Type B pancreatic cell (in vitro differentiated cells): ENCODE measurements around the gene PSMD12. TPM values are rescaled to one million over a fixed set of nuclear protein-coding genes. Genes with fewer than 3 reads are reported as not detected.
"Not testable (repeated sequence)": the region's sequence is repeated elsewhere in the genome, so short reads cannot be mapped to it uniquely, and the experiment has no call there.

Source experiments
- DNase-seq: peaks from one replicate; pipeline ENCODE4 v3.0.0; 2021; ENCODE audit warnings: mixed read lengths; ENCODE audit not compliant: unreplicated experiment; ENCODE audit errors: extremely low spot score
- H3K27ac Mint-ChIP-seq: 2 replicates; pipeline ENCODE4 v1.8.0; 2021; ENCODE audit warnings: mild to moderate bottlenecking, mixed read lengths
- H3K27me3 Mint-ChIP-seq: 2 replicates; pipeline ENCODE4 v1.8.0; 2021; ENCODE audit warnings: mixed read lengths
- H3K36me3 Mint-ChIP-seq: 2 replicates; pipeline ENCODE4 v1.8.0; 2021; ENCODE audit warnings: mixed read lengths
- H3K4me1 Mint-ChIP-seq: one replicate; pipeline ENCODE4 v1.8.0; 2021; ENCODE audit warnings: mixed read lengths; ENCODE audit not compliant: unreplicated experiment
- H3K4me3 Mint-ChIP-seq: 2 replicates; pipeline ENCODE4 v1.8.0; 2021; ENCODE audit warnings: mild to moderate bottlenecking, mixed read lengths
- H3K9me3 Mint-ChIP-seq: 2 replicates; pipeline ENCODE4 v1.8.0; 2021; ENCODE audit warnings: mixed read lengths
- CTCF ChIP-seq: fragments of 200-600 bp; sonication (generic); conservative IDR thresholded peaks from 2 replicates; pipeline ENCODE4 v1.5.0; 2021; ENCODE audit warnings: antibody characterized with exemption, mild to moderate bottlenecking
- total RNA-seq: library from RNA; stranded (reverse); gene quantifications from 2 replicates; pipeline ENCODE4 v1.2.1, GENCODE V29; 2021; ENCODE audit warnings: low replicate concordance

PSMD12 gene
- total RNA-seq, 1 donor from 2014 or later, result 43.2 TPM

- Mint-ChIP-seq H3K9me3 (peaks cover 6% of the 10 kb centered on the region), H3K27ac (no peak overlapping the region), H3K36me3 (peaks cover 6% of the 10 kb centered on the region), H3K27me3 (no peaks in the 10 kb centered on the region), H3K4me3 (no peak overlapping the region), H3K4me1 (no peaks in the 10 kb centered on the region)
- TF ChIP-seq CTCF, result no peak
- no peak for DNase-seq
These were observed 38.4 kb downstream of the PSMD12 start for GRCh38 chr17:67328026-67328425.

- not testable (repeated sequence) for H3K4me3 Mint-ChIP-seq, H3K27me3 Mint-ChIP-seq
These were observed 39.2 kb downstream of the PSMD12 start for GRCh38 chr17:67326959-67327745.

GRCh38 chr17:67326440-67326839 is 39.9 kb downstream of the PSMD12 start:
- H3K9me3 Mint-ChIP-seq, result peaks cover 6% of the 10 kb centered on the region
- TF ChIP-seq CTCF, result no peak
- peak; percentile 29 for DNase-seq
- H3K27ac Mint-ChIP-seq, result no peak overlapping the region
- H3K36me3 Mint-ChIP-seq, result peaks cover 6% of the 10 kb centered on the region
- H3K27me3 Mint-ChIP-seq, result no peaks in the 10 kb centered on the region
- no peak overlapping the region for H3K4me3 Mint-ChIP-seq
- H3K4me1 Mint-ChIP-seq, result no peaks in the 10 kb centered on the region

More at GRCh38 chr17:67326959-67327745, 39.2 kb downstream of the PSMD12 start:
- DNase-seq, result peak; percentile 4
- H3K36me3 Mint-ChIP-seq, H3K27ac Mint-ChIP-seq, H3K4me1 Mint-ChIP-seq, H3K9me3 Mint-ChIP-seq: not testable (repeated sequence)

GRCh38 chr17:67324330-67324729 is 42.0 kb downstream of the PSMD12 start:
- Mint-ChIP-seq H3K27me3 (no peaks in the 10 kb centered on the region), H3K4me3 (no peak overlapping the region), H3K9me3 (peaks cover 6% of the 10 kb centered on the region), H3K27ac (no peak overlapping the region), H3K36me3 (peaks cover 6% of the 10 kb centered on the region), H3K4me1 (no peaks in the 10 kb centered on the region)
- no peak for TF ChIP-seq CTCF
- DNase-seq, result no peak

GRCh38 chr17:67323445-67323844 is 42.9 kb downstream of the PSMD12 start:
- Mint-ChIP-seq H3K36me3 (peaks cover 2% of the 10 kb centered on the region), H3K4me1 (no peaks in the 10 kb centered on the region), H3K27me3 (no peaks in the 10 kb centered on the region), H3K9me3 (peaks cover under 1% of the 10 kb centered on the region), H3K4me3 (no peak overlapping the region), H3K27ac (no peak overlapping the region)
- no peak for DNase-seq
- no peak for TF ChIP-seq CTCF

- Mint-ChIP-seq H3K36me3 (no peaks in the 10 kb centered on the region), H3K4me1 (no peaks in the 10 kb centered on the region), H3K4me3 (no peak overlapping the region), H3K27ac (no peak overlapping the region), H3K27me3 (no peaks in the 10 kb centered on the region), H3K9me3 (no peaks in the 10 kb centered on the region)
- no peak for DNase-seq
- no peak for TF ChIP-seq CTCF
These were observed 44.2 kb downstream of the PSMD12 start for GRCh38 chr17:67322042-67322787.

GRCh38 chr17:67321486-67321885 is 44.9 kb downstream of the PSMD12 start:
- H3K9me3 Mint-ChIP-seq, H3K27me3 Mint-ChIP-seq, H3K4me3 Mint-ChIP-seq, DNase-seq, H3K4me1 Mint-ChIP-seq, H3K36me3 Mint-ChIP-seq, H3K27ac Mint-ChIP-seq: not testable (repeated sequence)
